Superior temporal gyrus (tissue), 1 donor: ENCODE measurements around the gene HECW1.
"Not testable (repeated sequence)": the region's sequence is repeated elsewhere in the genome, so short reads cannot be mapped to it uniquely, and the experiment has no call there.

Source experiments
- DNase-seq: peaks from one replicate; pipeline ENCODE4 v3.0.0-alpha.2; 2016; ENCODE audit errors: extremely low spot score

Gene HECW1

GRCh38 chr7:43467846-43468245, 355.4 kb downstream of the HECW1 start:
- DNase-seq, result no peak

- DNase-seq, result no peak
Observed at GRCh38 chr7:43469051-43469450, 356.6 kb downstream of the HECW1 start.

- DNase-seq, result no peak
Observed at GRCh38 chr7:43470110-43470509, 357.7 kb downstream of the HECW1 start.

GRCh38 chr7:43475983-43476382, 363.5 kb downstream of the HECW1 start:
- DNase-seq, result no peak

GRCh38 chr7:43476896-43477295, 364.4 kb downstream of the HECW1 start:
- no peak for DNase-seq

GRCh38 chr7:43479042-43479441, 366.6 kb downstream of the HECW1 start:
- no peak for DNase-seq

GRCh38 chr7:43479543-43479942, 367.1 kb downstream of the HECW1 start:
- DNase-seq, result no peak

- DNase-seq, result no peak
Observed at GRCh38 chr7:43480581-43480980, 368.1 kb downstream of the HECW1 start.

- peak; percentile 64 for DNase-seq
Observed at GRCh38 chr7:43481902-43482678, 369.6 kb downstream of the HECW1 start.

- DNase-seq, result no peak
Observed at GRCh38 chr7:43482679-43483252, 370.3 kb downstream of the HECW1 start.

- DNase-seq, result no peak
Observed at GRCh38 chr7:43484678-43485395, 372.4 kb downstream of the HECW1 start.

- DNase-seq, result no peak
Observed at GRCh38 chr7:43485580-43485979, 373.1 kb downstream of the HECW1 start.

- not testable (repeated sequence) for DNase-seq
Observed at GRCh38 chr7:43486008-43486407, 373.6 kb downstream of the HECW1 start.

- no peak for DNase-seq
Observed at GRCh38 chr7:43486634-43487033, 374.2 kb downstream of the HECW1 start.

- no peak for DNase-seq
Observed at GRCh38 chr7:43487731-43488073, 375.3 kb downstream of the HECW1 start.

- DNase-seq, result no peak
Observed at GRCh38 chr7:43489257-43489656, 376.8 kb downstream of the HECW1 start.

GRCh38 chr7:43490016-43490415, 377.6 kb downstream of the HECW1 start:
- no peak for DNase-seq

GRCh38 chr7:43491123-43491522, 378.7 kb downstream of the HECW1 start:
- no peak for DNase-seq

- no peak for DNase-seq
Observed at GRCh38 chr7:43491984-43492383, 379.5 kb downstream of the HECW1 start.

GRCh38 chr7:43492896-43493295, 380.4 kb downstream of the HECW1 start:
- no peak for DNase-seq

- DNase-seq, result no peak
Observed at GRCh38 chr7:43495572-43495971, 383.1 kb downstream of the HECW1 start.

GRCh38 chr7:43496596-43496995, 384.1 kb downstream of the HECW1 start:
- DNase-seq, result no peak

- peak; percentile 58 for DNase-seq
Observed at GRCh38 chr7:43501870-43502269, 389.4 kb downstream of the HECW1 start.
